Fibroblast of gingiva (primary cell): ENCODE results near the gene MYO5C.
"Not testable (repeated sequence)": the region's sequence is repeated elsewhere in the genome, so short reads cannot be mapped to it uniquely, and the experiment has no call there.

Experiments
- DNase-seq: peaks from one replicate; pipeline ENCODE4 v3.0.0-alpha.2; 2011; ENCODE audit warnings: low read depth

The MYO5C gene

GRCh38 chr15:52306270-52306669 lies 10.7 kb upstream of the MYO5C start:
- DNase-seq: peak; percentile 33

- no peak for DNase-seq
Measured at GRCh38 chr15:52303093-52303772, 7.6 kb upstream of the MYO5C start.

GRCh38 chr15:52301265-52301847 lies 5.8 kb upstream of the MYO5C start:
- DNase-seq: no peak

GRCh38 chr15:52294881-52295420 lies 653 bp downstream of the MYO5C start:
- no peak for DNase-seq

- no peak for DNase-seq
Measured at GRCh38 chr15:52292780-52293392, 2.7 kb downstream of the MYO5C start.

- no peak for DNase-seq
Measured at GRCh38 chr15:52291204-52291603, 4.4 kb downstream of the MYO5C start.

- DNase-seq: no peak
Measured at GRCh38 chr15:52290800-52291199, 4.8 kb downstream of the MYO5C start.

GRCh38 chr15:52290329-52290728 lies 5.3 kb downstream of the MYO5C start:
- DNase-seq: no peak

GRCh38 chr15:52289629-52290081 lies 5.9 kb downstream of the MYO5C start:
- DNase-seq: no peak

- no peak for DNase-seq
Measured at GRCh38 chr15:52288986-52289385, 6.6 kb downstream of the MYO5C start.

- DNase-seq: no peak
Measured at GRCh38 chr15:52288051-52288942, 7.3 kb downstream of the MYO5C start.

GRCh38 chr15:52287114-52287513 lies 8.5 kb downstream of the MYO5C start:
- no peak for DNase-seq

GRCh38 chr15:52285941-52286340 lies 9.7 kb downstream of the MYO5C start:
- DNase-seq: not testable (repeated sequence)

GRCh38 chr15:52284164-52284563 lies 11.4 kb downstream of the MYO5C start:
- DNase-seq: no peak

- DNase-seq: no peak
Measured at GRCh38 chr15:52283281-52283680, 12.3 kb downstream of the MYO5C start.

- DNase-seq: no peak
Measured at GRCh38 chr15:52282418-52282817, 13.2 kb downstream of the MYO5C start.

GRCh38 chr15:52281085-52282035 lies 14.2 kb downstream of the MYO5C start:
- no peak for DNase-seq

GRCh38 chr15:52280326-52281084 lies 15.1 kb downstream of the MYO5C start:
- DNase-seq: no peak

- no peak for DNase-seq
Measured at GRCh38 chr15:52278636-52279367, 16.8 kb downstream of the MYO5C start.

GRCh38 chr15:52278135-52278534 lies 17.5 kb downstream of the MYO5C start:
- DNase-seq: no peak
